Activated B cell treated with CpG ODN at 0.5 μM for 24 hours (primary cell): Measurements from ENCODE around the gene EPDR1. TPM values are rescaled to one million over a fixed set of nuclear protein-coding genes. Genes with fewer than 3 reads are reported as not detected.

ENCODE experiments used
- ATAC-seq: fragments of 200-7000 bp; cut with Tn5 transposase; one replicate; pipeline ENCODE4 v1.10.0; 2021; ENCODE audit warnings: low read depth, mild to moderate bottlenecking, moderate library complexity
- CTCF ChIA-PET: fragments of 350-600 bp; sonication (Branson Sonifier 250); formaldehyde crosslinking; loops from one replicate; lab custom pipeline; 2021; ENCODE audit warnings: antibody characterized with exemption; lab: Charles Lee
- POLR2A ChIA-PET: fragments of 350-600 bp; sonication (Branson Sonifier 250); formaldehyde crosslinking; loops from one replicate; lab custom pipeline; 2021; ENCODE audit warnings: antibody characterized with exemption; lab: Charles Lee
- DNase-seq: peaks from one replicate; pipeline ENCODE4 v3.0.0; 2022
- H3K27ac Mint-ChIP-seq: one replicate; pipeline ENCODE4 v1.8.0; 2020; ENCODE audit warnings: mixed read lengths
- H3K27me3 Mint-ChIP-seq: one replicate; pipeline ENCODE4 v1.8.0; 2021; ENCODE audit warnings: mixed read lengths
- H3K36me3 Mint-ChIP-seq: one replicate; pipeline ENCODE4 v1.8.0; 2021; ENCODE audit warnings: low read depth, mixed read lengths
- H3K4me1 Mint-ChIP-seq: one replicate; pipeline ENCODE4 v1.8.0; 2021; ENCODE audit warnings: mixed read lengths
- H3K4me3 Mint-ChIP-seq: one replicate; pipeline ENCODE4 v1.8.0; 2020; ENCODE audit warnings: mild to moderate bottlenecking, mixed read lengths
- H3K9me3 Mint-ChIP-seq: one replicate; pipeline ENCODE4 v1.8.0; 2020; ENCODE audit warnings: mixed read lengths
- CTCF ChIP-seq: fragments of 200-600 bp; IDR thresholded peaks from one replicate; pipeline ENCODE4 v1.8.0; 2022; ENCODE audit warnings: antibody characterized with exemption, mild to moderate bottlenecking
- intact Hi-C: fragments of 100-400 bp; cut with micrococcal nuclease; formaldehyde crosslinking; loops from one replicate; pipeline ENCODE4 v1.15.1; 2024
- total RNA-seq: library from RNA; stranded (reverse); gene quantifications from 2 replicates; pipeline ENCODE4 v1.2.3, GENCODE V29; 2022

Gene EPDR1
- total RNA-seq, 1 donor from 2014 or later, result 0.69 TPM

GRCh38 chr7:37943905-37944736 is 23.7 kb downstream of the EPDR1 start:
- Mint-ChIP-seq H3K4me1 (no peaks in the 10 kb centered on the region), H3K27ac (no peak overlapping the region), H3K27me3 (no peaks in the 10 kb centered on the region), H3K9me3 (peaks cover 3% of the 10 kb centered on the region), H3K36me3 (no peaks in the 10 kb centered on the region), H3K4me3 (no peak overlapping the region)
- CTCF ChIA-PET, result no interaction called here
- POLR2A ChIA-PET, result no interaction called here
- DNase-seq (no peak), ATAC-seq (no peak)
- no peak for TF ChIP-seq CTCF
- intact Hi-C loops, result no loop called here

- Mint-ChIP-seq H3K4me1 (no peaks in the 10 kb centered on the region), H3K36me3 (no peaks in the 10 kb centered on the region), H3K27ac (no peak overlapping the region), H3K27me3 (no peaks in the 10 kb centered on the region), H3K9me3 (peaks cover 3% of the 10 kb centered on the region), H3K4me3 (no peak overlapping the region)
- TF ChIP-seq CTCF, result no peak
- DNase-seq, result no peak
- ChIA-PET POLR2A (no interaction called here), CTCF (no interaction called here)
- ATAC-seq, result no peak
- intact Hi-C loops, result no loop called here
These were observed 24.3 kb downstream of the EPDR1 start for GRCh38 chr7:37944737-37945054.

DNA sequence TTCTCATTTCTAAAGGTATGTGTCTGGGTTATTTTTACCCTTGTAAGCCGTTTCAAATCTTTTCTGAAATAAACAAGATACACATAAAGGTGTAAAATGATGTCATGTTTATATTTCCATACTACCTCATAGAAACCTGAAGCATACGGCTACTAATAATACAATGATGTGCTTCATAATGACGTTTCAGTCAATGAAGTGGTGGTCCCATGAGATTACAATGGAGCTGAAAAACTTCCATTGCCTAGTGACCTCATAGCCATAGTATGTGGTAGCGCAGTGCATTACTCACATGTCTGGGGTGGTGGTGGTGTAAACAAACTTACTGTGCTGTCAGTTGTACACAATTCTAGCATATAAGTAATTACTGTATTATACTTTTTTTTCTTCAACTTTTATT is 24.9 kb downstream of the EPDR1 start:
- H3K27me3 Mint-ChIP-seq, result no peaks in the 10 kb centered on the region
- TF ChIP-seq CTCF, result no peak
- intact Hi-C loops, result no loop called here
- peaks cover 3% of the 10 kb centered on the region for H3K9me3 Mint-ChIP-seq
- ATAC-seq (no peak), DNase-seq (no peak)
- ChIA-PET CTCF (no interaction called here), POLR2A (no interaction called here)
- no peak overlapping the region for H3K27ac Mint-ChIP-seq
- H3K4me3 Mint-ChIP-seq, result no peak overlapping the region
- no peaks in the 10 kb centered on the region for H3K4me1 Mint-ChIP-seq
- no peaks in the 10 kb centered on the region for H3K36me3 Mint-ChIP-seq

- H3K36me3 Mint-ChIP-seq, result no peaks in the 10 kb centered on the region
- intact Hi-C loops, result no loop called here
- H3K27me3 Mint-ChIP-seq, result no peaks in the 10 kb centered on the region
- peaks cover 3% of the 10 kb centered on the region for H3K9me3 Mint-ChIP-seq
- H3K4me1 Mint-ChIP-seq, result no peaks in the 10 kb centered on the region
- ATAC-seq (no peak), DNase-seq (no peak)
- CTCF ChIA-PET, result no interaction called here
- H3K27ac Mint-ChIP-seq, result no peak overlapping the region
- no peak overlapping the region for H3K4me3 Mint-ChIP-seq
- TF ChIP-seq CTCF, result no peak
- POLR2A ChIA-PET, result no interaction called here
These were observed 26.9 kb downstream of the EPDR1 start for GRCh38 chr7:37947138-37947940.

GRCh38 chr7:37947941-37948210 is 27.4 kb downstream of the EPDR1 start:
- no peak for DNase-seq

More at GRCh38 chr7:37947941-37948210, 27.4 kb downstream of the EPDR1 start:
- Mint-ChIP-seq H3K4me1 (no peaks in the 10 kb centered on the region), H3K9me3 (peaks cover 3% of the 10 kb centered on the region), H3K4me3 (no peak overlapping the region), H3K27ac (no peak overlapping the region), H3K27me3 (no peaks in the 10 kb centered on the region), H3K36me3 (no peaks in the 10 kb centered on the region)
- ChIA-PET POLR2A (no interaction called here), CTCF (no interaction called here)
- TF ChIP-seq CTCF, result no peak
- no peak for ATAC-seq
- intact Hi-C loops, result no loop called here
